MCF 10A (cell line): Measurements from ENCODE around the gene EXOC4. TPM values are rescaled to one million over a fixed set of nuclear protein-coding genes. Genes with fewer than 3 reads are reported as not detected.
A peak's percentile ranks its signal among the peaks of the same experiment; 100 is the strongest.

Source experiments
- BruUV-seq: library from RNA; stranded (reverse); fragments of 400-500 nt; replicated peaks from 2 replicates; lab custom pipeline; 2021; lab: Mats Ljungman, UMichigan
- CTCF ChIA-PET: fragments of 300-600 bp; sonication (Branson Sonifier 250); formaldehyde crosslinking; extraction: SDS; loops from one replicate; lab custom pipeline; 2021; ENCODE audit warnings: antibody characterized with exemption, inconsistent platforms; lab: Yijun Ruan, JAX
- POLR2A ChIA-PET: fragments of 300-600, 350-650 bp; sonication (Branson Sonifier 250); formaldehyde crosslinking; extraction: SDS; loops from one replicate; lab custom pipeline; 2020; ENCODE audit warnings: antibody characterized with exemption, inconsistent platforms; lab: Yijun Ruan, JAX
- DNase-seq: peaks from one replicate; pipeline ENCODE4 v3.0.0-alpha.2; 2018; ENCODE audit not compliant: unreplicated experiment
- H3K27ac Mint-ChIP-seq: one replicate; pipeline ENCODE4 v1.8.0; 2022; ENCODE audit warnings: mild to moderate bottlenecking, low read depth, mixed read lengths; ENCODE audit not compliant: unreplicated experiment
- H3K27me3 Mint-ChIP-seq: one replicate; pipeline ENCODE4 v1.8.0; 2022; ENCODE audit warnings: mixed read lengths; ENCODE audit not compliant: insufficient read depth, unreplicated experiment
- H3K36me3 Mint-ChIP-seq: one replicate; pipeline ENCODE4 v1.8.0; 2022; ENCODE audit warnings: mild to moderate bottlenecking, moderate library complexity, mixed read lengths; ENCODE audit not compliant: insufficient read depth, unreplicated experiment
- H3K4me1 Mint-ChIP-seq: one replicate; pipeline ENCODE4 v1.8.0; 2022; ENCODE audit warnings: mixed read lengths; ENCODE audit not compliant: insufficient read depth, unreplicated experiment
- H3K4me3 Mint-ChIP-seq: one replicate; pipeline ENCODE4 v1.8.0; 2022; ENCODE audit warnings: mild to moderate bottlenecking, moderate library complexity, mixed read lengths; ENCODE audit not compliant: unreplicated experiment
- H3K9me3 Mint-ChIP-seq: one replicate; pipeline ENCODE4 v1.8.0; 2022; ENCODE audit warnings: mixed read lengths; ENCODE audit not compliant: unreplicated experiment
- CTCF ChIP-seq: fragments of 200-600 bp; IDR thresholded peaks from one replicate; pipeline ENCODE4 v1.8.0; 2022; ENCODE audit warnings: antibody characterized with exemption, mild to moderate bottlenecking; ENCODE audit not compliant: unreplicated experiment
- intact Hi-C: fragments of 100-400 bp; cut with micrococcal nuclease; formaldehyde crosslinking; loops from 2 replicates; pipeline ENCODE4 v1.14.1; 2022
- total RNA-seq: library from RNA; stranded (reverse); gene quantifications from 2 replicates; pipeline ENCODE4 v1.2.3, GENCODE V29; 2022

Gene EXOC4
- total RNA-seq, 1 experiment from 2014 or later, result 105 TPM

- ChIA-PET CTCF (interaction anchor here (0.7 kb wide), 1 partner anchor 79 kb away, joined by 3 read pairs; no protein-coding TSS in a partner anchor), POLR2A (interaction anchor here (0.6 to 0.7 kb wide), 3 partner anchors 12 to 286 kb away, joined by 3 to 4 read pairs (median 3); no protein-coding TSS in a partner anchor)
- peaks cover 37% of the 10 kb centered on the region for H3K4me1 Mint-ChIP-seq
- no peaks in the 10 kb centered on the region for H3K27me3 Mint-ChIP-seq
- peak; percentile 30 for DNase-seq
- no peak for TF ChIP-seq CTCF
- H3K4me3 Mint-ChIP-seq, result no peak overlapping the region
- BruUV-seq, result no TSS peak
- H3K36me3 Mint-ChIP-seq, result peaks cover 6% of the 10 kb centered on the region
- intact Hi-C loops, result no loop called here
- H3K27ac Mint-ChIP-seq, result no peak overlapping the region
- H3K9me3 Mint-ChIP-seq, result peaks cover 6% of the 10 kb centered on the region
Measured at GRCh38 chr7:133691727-133692610, 439.1 kb downstream of the EXOC4 start.

DNA sequence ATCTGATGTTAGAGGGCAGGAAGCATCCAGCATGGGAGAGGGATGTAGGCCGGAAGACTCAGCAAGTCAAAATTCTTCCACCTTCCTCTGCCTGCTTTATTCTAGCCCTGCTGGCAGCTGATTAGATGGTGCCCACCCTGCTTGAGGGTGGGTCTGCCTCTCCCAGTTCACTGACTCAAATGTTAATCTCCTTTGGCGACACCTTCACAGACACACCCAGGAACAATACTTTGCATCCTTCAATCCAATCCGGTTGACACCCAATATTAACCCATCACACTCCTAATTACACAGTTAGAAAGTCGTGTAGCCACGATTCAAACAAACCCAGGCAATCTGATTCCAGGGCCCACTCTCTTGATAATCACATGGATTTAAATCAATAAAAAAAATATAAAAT, 440.4 kb downstream of the EXOC4 start:
- no TSS peak for BruUV-seq
- Mint-ChIP-seq H3K9me3 (peaks cover 6% of the 10 kb centered on the region), H3K4me3 (no peak overlapping the region), H3K4me1 (peaks cover 37% of the 10 kb centered on the region), H3K36me3 (peaks cover 6% of the 10 kb centered on the region), H3K27me3 (no peaks in the 10 kb centered on the region), H3K27ac (peak overlapping the region; percentile 39)
- DNase-seq, result no peak
- TF ChIP-seq CTCF, result no peak
- intact Hi-C loops, result no loop called here
- ChIA-PET POLR2A (no interaction called here), CTCF (interaction anchor here (0.5 to 0.9 kb wide), 4 partner anchors 17 to 237 kb away, joined by 3 to 5 read pairs (median 4); no protein-coding TSS in a partner anchor)

DNA sequence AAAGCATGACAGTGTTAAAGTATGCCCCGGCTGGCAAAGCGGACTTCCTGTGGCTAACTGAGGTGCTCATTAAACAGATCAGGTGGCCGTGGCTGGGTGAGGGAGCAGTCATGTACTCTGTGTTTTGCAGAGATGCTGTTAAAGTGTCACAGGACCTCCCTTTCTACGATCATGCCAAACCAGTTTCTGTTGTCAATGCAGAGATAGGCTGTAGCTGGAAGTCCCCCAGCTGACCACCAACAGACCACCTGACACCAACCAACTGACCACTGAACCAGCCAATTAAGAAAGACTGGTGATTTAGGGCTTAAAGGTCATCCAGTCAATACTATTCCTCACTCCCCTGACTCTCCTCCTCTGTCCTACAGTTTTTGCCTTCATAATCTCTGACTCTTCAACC, 443.2 kb downstream of the EXOC4 start:
- POLR2A ChIA-PET, result no interaction called here
- DNase-seq, result no peak
- no peaks in the 10 kb centered on the region for H3K27me3 Mint-ChIP-seq

More for the DNA sequence above, 443.2 kb downstream of the EXOC4 start:
- H3K9me3 Mint-ChIP-seq, result peaks cover 6% of the 10 kb centered on the region
- intact Hi-C loops, result no loop called here
- no peak for TF ChIP-seq CTCF
- H3K4me1 Mint-ChIP-seq, result peaks cover 29% of the 10 kb centered on the region
- H3K4me3 Mint-ChIP-seq, result no peak overlapping the region
- no TSS peak for BruUV-seq
- CTCF ChIA-PET, result interaction anchor here (0.6 kb wide), 1 partner anchor 113 kb away, joined by 3 read pairs; no protein-coding TSS in a partner anchor
- H3K36me3 Mint-ChIP-seq, result no peaks in the 10 kb centered on the region
- no peak overlapping the region for H3K27ac Mint-ChIP-seq
